Esophagus muscularis mucosa (tissue), 3 donors: ENCODE measurements around the gene VGF.

Source experiments
- CTCF ChIP-seq, 3 experiments: fragments of 200-600 bp in 2 of 3; fragments of 450-650 bp in 1 of 3; sonication (generic) in 2 of 3; IDR thresholded peaks; one replicate each; pipeline ENCODE4 v1.5.1; 2017 to 2019; ENCODE audit warnings: antibody characterized with exemption in 3 of 3, mild to moderate bottlenecking in 2 of 3, moderate library complexity in 1 of 3
- POLR2A ChIP-seq: fragments of 450-650 bp; IDR thresholded peaks from one replicate; pipeline ENCODE4 v1.6.1; 2017; ENCODE audit warnings: antibody characterized with exemption, moderate library complexity, mild to moderate bottlenecking, low read depth

- TF ChIP-seq CTCF (IDR thresholded peaks at IDR 0.05) (no peak), POLR2A (no peak)
Measured at GRCh38 chr7:101165958-101166647, 734 bp upstream of the VGF start.
